Hematopoietic multipotent progenitor cell treated with erythropoietin and hydrocortisone succinate and interleukin-3 and kit ligand, for 4 days (in vitro differentiated cells): ENCODE measurements around the gene FLNB.
A peak's percentile ranks its signal among the peaks of the same experiment; 100 is the strongest.

Experiments used
- DNase-seq: peaks from one replicate; pipeline ENCODE4 v3.0.0-alpha.2; 2015

Gene FLNB

GRCh38 chr3:58082047-58082446, 73.8 kb downstream of the FLNB start:
- DNase-seq = peak; percentile 73

- DNase-seq = peak; percentile 69
These were observed 75.9 kb downstream of the FLNB start for GRCh38 chr3:58084166-58084565.

- DNase-seq = peak; percentile 43
These were observed 76.7 kb downstream of the FLNB start for GRCh38 chr3:58084788-58085543.

- DNase-seq = peak; percentile 58
These were observed 77.4 kb downstream of the FLNB start for GRCh38 chr3:58085616-58086015.

GRCh38 chr3:58088501-58088900, 80.3 kb downstream of the FLNB start:
- DNase-seq = no peak

GRCh38 chr3:58090351-58090750, 82.1 kb downstream of the FLNB start:
- DNase-seq = no peak

GRCh38 chr3:58092521-58092920, 84.3 kb downstream of the FLNB start:
- DNase-seq = no peak

GRCh38 chr3:58093574-58094195, 85.5 kb downstream of the FLNB start:
- DNase-seq = no peak

- no peak for DNase-seq
These were observed 86.4 kb downstream of the FLNB start for GRCh38 chr3:58094657-58095056.

GRCh38 chr3:58095603-58096138, 87.4 kb downstream of the FLNB start:
- no peak for DNase-seq

- no peak for DNase-seq
These were observed 90.3 kb downstream of the FLNB start for GRCh38 chr3:58098531-58098930.

- no peak for DNase-seq
These were observed 91.6 kb downstream of the FLNB start for GRCh38 chr3:58099865-58100264.

- DNase-seq = no peak
These were observed 93.5 kb downstream of the FLNB start for GRCh38 chr3:58101499-58102389.

GRCh38 chr3:58102390-58102750, 94.1 kb downstream of the FLNB start:
- DNase-seq = no peak

- no peak for DNase-seq
These were observed 94.8 kb downstream of the FLNB start for GRCh38 chr3:58102976-58103451.

- DNase-seq = no peak
These were observed 95.9 kb downstream of the FLNB start for GRCh38 chr3:58104151-58104550.

GRCh38 chr3:58104712-58105111, 96.5 kb downstream of the FLNB start:
- DNase-seq = no peak

GRCh38 chr3:58105196-58105595, 97.0 kb downstream of the FLNB start:
- DNase-seq = no peak

- no peak for DNase-seq
These were observed 97.8 kb downstream of the FLNB start for GRCh38 chr3:58106061-58106460.

- no peak for DNase-seq
These were observed 98.4 kb downstream of the FLNB start for GRCh38 chr3:58106640-58107039.

- no peak for DNase-seq
These were observed 99.4 kb downstream of the FLNB start for GRCh38 chr3:58107597-58107996.

- DNase-seq = no peak
These were observed 101.5 kb downstream of the FLNB start for GRCh38 chr3:58109752-58110151.

- no peak for DNase-seq
These were observed 103.4 kb downstream of the FLNB start for GRCh38 chr3:58111513-58112184.
